ENCODE results near the gene GARRE1.
A peak's percentile ranks its signal among the peaks of the same experiment; 100 is the strongest.
"Not testable (repeated sequence)": the region's sequence is repeated elsewhere in the genome, so short reads cannot be mapped to it uniquely, and the experiment has no call there.

GARRE1 gene

GRCh38 chr19:34232566-34233481 lies 21.5 kb upstream of the GARRE1 start:
- TF ChIP-seq, protein P1, sequence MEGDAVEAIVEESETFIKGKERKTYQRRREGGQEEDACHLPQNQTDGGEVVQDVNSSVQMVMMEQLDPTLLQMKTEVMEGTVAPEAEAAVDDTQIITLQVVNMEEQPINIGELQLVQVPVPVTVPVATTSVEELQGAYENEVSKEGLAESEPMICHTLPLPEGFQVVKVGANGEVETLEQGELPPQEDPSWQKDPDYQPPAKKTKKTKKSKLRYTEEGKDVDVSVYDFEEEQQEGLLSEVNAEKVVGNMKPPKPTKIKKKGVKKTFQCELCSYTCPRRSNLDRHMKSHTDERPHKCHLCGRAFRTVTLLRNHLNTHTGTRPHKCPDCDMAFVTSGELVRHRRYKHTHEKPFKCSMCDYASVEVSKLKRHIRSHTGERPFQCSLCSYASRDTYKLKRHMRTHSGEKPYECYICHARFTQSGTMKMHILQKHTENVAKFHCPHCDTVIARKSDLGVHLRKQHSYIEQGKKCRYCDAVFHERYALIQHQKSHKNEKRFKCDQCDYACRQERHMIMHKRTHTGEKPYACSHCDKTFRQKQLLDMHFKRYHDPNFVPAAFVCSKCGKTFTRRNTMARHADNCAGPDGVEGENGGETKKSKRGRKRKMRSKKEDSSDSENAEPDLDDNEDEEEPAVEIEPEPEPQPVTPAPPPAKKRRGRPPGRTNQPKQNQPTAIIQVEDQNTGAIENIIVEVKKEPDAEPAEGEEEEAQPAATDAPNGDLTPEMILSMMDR (IDR thresholded peaks at IDR 0.05; ENCODE audit: control insufficient read depth, extremely low read depth, insufficient read depth): no peak
- no peak for DNase-seq (ENCODE audit: low read depth)
- no peak overlapping the region for H3K4me3 ChIP-seq (ENCODE audit: low read depth, low read length)

DNA sequence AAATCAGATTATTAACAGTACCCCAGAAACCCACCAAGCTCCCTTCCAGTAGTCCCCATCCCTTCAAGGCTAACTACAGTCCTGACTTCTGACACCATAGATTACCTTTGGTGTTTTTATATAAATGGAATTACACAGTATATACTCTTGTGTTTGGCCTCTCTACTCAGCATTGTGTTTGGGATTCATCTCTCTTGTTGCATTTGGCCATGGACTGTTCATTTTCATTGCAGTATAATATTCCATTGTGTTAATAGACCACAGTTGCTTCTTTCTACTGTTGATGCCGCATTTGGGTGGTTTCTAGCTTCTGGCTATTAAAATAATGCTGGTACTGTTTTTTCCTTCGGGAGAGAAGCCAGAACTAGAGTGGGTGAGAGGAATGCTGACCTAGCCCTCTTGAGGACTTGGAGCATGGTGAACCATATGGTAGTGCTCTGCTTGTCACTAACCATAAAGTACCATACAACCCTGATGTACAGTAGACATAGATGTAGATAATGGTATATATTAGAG lies 18.9 kb upstream of the GARRE1 start:
- TF ChIP-seq, protein P1 (IDR thresholded peaks at IDR 0.05; ENCODE audit: control insufficient read depth, extremely low read depth, insufficient read depth): no peak
- no peak for DNase-seq (ENCODE audit: low read depth)
- no peak overlapping the region for H3K4me3 ChIP-seq (ENCODE audit: low read depth, low read length)

- DNase-seq (ENCODE audit: low read depth): no peak
- TF ChIP-seq, protein P1 (IDR thresholded peaks at IDR 0.05; ENCODE audit: control insufficient read depth, extremely low read depth, insufficient read depth): no peak
- no peak overlapping the region for H3K4me3 ChIP-seq (ENCODE audit: low read depth, low read length)
Measured at GRCh38 chr19:34236035-34236987, 18.0 kb upstream of the GARRE1 start.

DNA sequence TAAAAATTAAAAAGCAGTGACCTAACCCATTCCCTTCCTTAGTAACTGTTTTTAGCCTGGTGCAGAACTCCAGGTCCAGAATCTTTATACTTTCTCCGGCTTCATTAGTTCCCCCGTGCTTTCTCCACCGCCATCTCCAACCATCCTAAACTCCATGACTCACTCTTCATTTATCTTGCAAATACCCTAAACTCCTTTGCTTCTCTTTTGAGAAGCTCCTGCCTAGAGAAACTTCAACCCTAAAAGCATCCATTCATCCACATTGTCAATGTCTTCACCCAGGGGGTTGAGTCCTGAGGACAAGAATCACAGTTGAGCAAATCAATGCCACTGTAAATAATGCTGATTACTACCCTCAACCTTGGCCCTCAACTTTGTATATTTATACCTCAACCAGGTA lies 17.1 kb upstream of the GARRE1 start:
- TF ChIP-seq, protein P1 (IDR thresholded peaks at IDR 0.05; ENCODE audit: control insufficient read depth, extremely low read depth, insufficient read depth): no peak
- no peak overlapping the region for H3K4me3 ChIP-seq (ENCODE audit: low read depth, low read length)
- no peak for DNase-seq (ENCODE audit: low read depth)

DNA sequence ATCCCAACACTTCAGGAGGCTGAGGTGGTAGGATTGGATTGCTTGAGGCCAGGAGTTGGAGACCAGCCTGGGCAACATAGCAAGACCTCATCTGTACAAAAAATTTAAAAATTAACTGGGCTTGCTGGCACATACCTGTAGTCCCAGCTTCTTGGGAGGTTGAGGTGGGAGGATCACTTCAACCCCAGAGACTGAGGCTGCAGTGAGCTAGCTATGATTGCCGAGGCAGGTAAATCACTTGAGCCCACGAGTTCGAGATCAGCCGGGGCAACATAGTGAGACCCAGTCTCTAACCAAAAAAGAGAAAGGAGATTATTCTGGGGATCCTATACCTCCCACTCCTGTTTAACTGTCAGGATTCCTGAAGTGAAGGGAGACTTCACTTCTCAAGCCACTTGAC lies 16.4 kb upstream of the GARRE1 start:
- TF ChIP-seq, protein P1 (IDR thresholded peaks at IDR 0.05; ENCODE audit: control insufficient read depth, extremely low read depth, insufficient read depth): no peak
- H3K4me3 ChIP-seq (ENCODE audit: low read depth, low read length): no peak overlapping the region
- no peak for DNase-seq (ENCODE audit: low read depth)

- peak; percentile 77 for DNase-seq (ENCODE audit: low read depth)
- TF ChIP-seq, protein P1 (IDR thresholded peaks at IDR 0.05; ENCODE audit: control insufficient read depth, extremely low read depth, insufficient read depth): peak; percentile 70
- no peak overlapping the region for H3K4me3 ChIP-seq (ENCODE audit: low read depth, low read length)
Measured at GRCh38 chr19:34241513-34242337, 12.6 kb upstream of the GARRE1 start.

GRCh38 chr19:34243138-34243875 lies 11.0 kb upstream of the GARRE1 start:
- not testable (repeated sequence) for H3K4me3 ChIP-seq (ENCODE audit: low read depth, low read length); DNase-seq (ENCODE audit: low read depth)
